HS-5 (cell line): Measurements from ENCODE around the gene KRT26.
A peak's percentile ranks its signal among the peaks of the same experiment; 100 is the strongest.

Experiments
- DNase-seq: peaks from one replicate; pipeline ENCODE4 v3.0.0-alpha.2; 2012; ENCODE audit warnings: low read depth

The KRT26 gene

DNA sequence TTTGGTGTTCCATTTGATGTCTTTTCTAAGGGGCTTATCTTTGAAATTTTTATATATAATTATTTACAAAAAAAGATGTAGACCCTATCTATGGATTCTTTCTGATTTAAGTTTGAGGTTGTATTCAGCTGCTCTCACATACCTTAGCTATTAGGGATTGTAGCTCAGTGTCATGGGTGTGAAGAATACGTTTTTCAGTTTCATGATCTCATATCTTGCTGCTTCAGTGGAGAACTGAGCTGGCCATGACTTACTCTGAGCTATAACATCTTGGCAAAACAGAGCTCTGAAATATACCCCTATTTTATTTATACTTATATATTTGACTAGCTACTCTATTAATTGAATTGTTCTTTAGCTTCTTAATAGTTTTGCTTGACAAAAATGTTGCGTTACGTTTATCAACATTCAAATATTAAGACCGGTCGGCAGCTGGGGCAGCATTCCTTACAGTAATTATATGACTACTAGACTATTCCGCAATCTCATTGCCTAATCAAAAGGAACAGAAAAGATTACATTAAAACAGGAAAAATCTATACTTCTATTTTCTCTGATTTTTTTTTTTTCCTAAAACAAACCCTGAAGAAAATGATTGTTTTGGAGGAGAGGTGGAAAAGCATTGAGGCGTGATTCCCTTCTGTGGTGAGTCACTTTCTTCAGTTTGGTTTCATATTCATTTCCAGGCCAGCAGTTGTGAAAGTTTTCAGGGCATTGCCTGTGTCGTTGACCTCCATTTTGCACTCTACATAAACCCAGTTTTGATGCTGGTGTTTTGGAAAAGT is 44.4 kb downstream of the KRT26 start:
- DNase-seq, result peak; percentile 36

GRCh38 chr17:40726919-40727318 is 45.1 kb downstream of the KRT26 start:
- DNase-seq, result no peak

- no peak for DNase-seq
Measured at GRCh38 chr17:40724656-40725055, 47.3 kb downstream of the KRT26 start.

DNA sequence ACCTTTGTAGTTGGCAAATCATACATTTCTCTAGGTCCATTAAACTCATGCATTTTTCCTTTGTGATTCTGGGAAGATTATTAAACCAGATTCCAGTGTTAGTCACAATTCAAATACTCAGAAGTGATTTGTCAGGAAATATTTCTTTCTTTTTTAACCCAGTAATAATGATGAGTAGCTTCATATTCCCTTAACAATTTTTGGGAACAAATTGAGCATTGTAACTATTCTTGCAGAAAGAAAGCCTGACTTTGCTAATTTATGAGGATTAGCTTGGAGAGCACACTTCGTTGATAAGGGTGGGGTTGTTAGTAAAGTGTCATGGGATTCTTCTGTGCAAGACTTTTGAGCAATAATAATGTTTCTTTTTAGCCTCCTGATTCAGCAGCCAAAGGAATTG is 49.8 kb downstream of the KRT26 start:
- DNase-seq, result no peak

GRCh38 chr17:40720899-40721298 is 51.1 kb downstream of the KRT26 start:
- DNase-seq, result no peak

- DNase-seq, result no peak
Measured at GRCh38 chr17:40718930-40719329, 53.1 kb downstream of the KRT26 start.

- DNase-seq, result no peak
Measured at GRCh38 chr17:40717776-40718175, 54.2 kb downstream of the KRT26 start.
